Dendritic cell treated with granulocyte-macrophage colony-stimulating factor and Interleukin-4, amounts not matched to agents 40 ng/mL and 50 ng/mL, for 4 days (primary cell): ENCODE data around the gene RNF19B.
A peak's percentile ranks its signal among the peaks of the same experiment; 100 is the strongest.
"Not testable (repeated sequence)": the region's sequence is repeated elsewhere in the genome, so short reads cannot be mapped to it uniquely, and the experiment has no call there.

Experiments used
- H3K27ac Mint-ChIP-seq: one replicate; pipeline ENCODE4 v1.8.0; 2022; ENCODE audit warnings: mild to moderate bottlenecking, mixed read lengths
- H3K27me3 Mint-ChIP-seq: one replicate; pipeline ENCODE4 v1.8.0; 2022; ENCODE audit warnings: mild to moderate bottlenecking, mixed read lengths
- H3K36me3 Mint-ChIP-seq: one replicate; pipeline ENCODE4 v1.8.0; 2022; ENCODE audit warnings: low read depth, mixed read lengths
- H3K4me1 Mint-ChIP-seq: one replicate; pipeline ENCODE4 v1.8.0; 2022; ENCODE audit warnings: low read depth, mixed read lengths
- H3K4me3 Mint-ChIP-seq: one replicate; pipeline ENCODE4 v1.8.0; 2022; ENCODE audit warnings: mild to moderate bottlenecking, moderate library complexity, mixed read lengths
- H3K9me3 Mint-ChIP-seq: one replicate; pipeline ENCODE4 v1.8.0; 2022; ENCODE audit warnings: mixed read lengths
- intact Hi-C: fragments of 100-400 bp; cut with micrococcal nuclease; formaldehyde crosslinking; loops from one replicate; pipeline ENCODE4 v1.15.0; 2022

Gene RNF19B

GRCh38 chr1:32985226-32985625 is 20.6 kb upstream of the RNF19B start:
- Mint-ChIP-seq H3K27ac (peak overlapping the region; percentile 99), H3K4me1 (peaks cover 94% of the 10 kb centered on the region), H3K36me3 (no peaks in the 10 kb centered on the region), H3K9me3 (no peaks in the 10 kb centered on the region), H3K4me3 (no peak overlapping the region), H3K27me3 (no peaks in the 10 kb centered on the region)
- intact Hi-C loops = no loop called here

GRCh38 chr1:32984455-32985171 is 20.0 kb upstream of the RNF19B start:
- peak overlapping the region; percentile 17 for H3K4me3 Mint-ChIP-seq
- H3K4me1 Mint-ChIP-seq = peaks cover 94% of the 10 kb centered on the region
- intact Hi-C loops = no loop called here
- peak overlapping the region; percentile 99 for H3K27ac Mint-ChIP-seq
- no peaks in the 10 kb centered on the region for H3K36me3 Mint-ChIP-seq
- no peaks in the 10 kb centered on the region for H3K9me3 Mint-ChIP-seq
- no peaks in the 10 kb centered on the region for H3K27me3 Mint-ChIP-seq

GRCh38 chr1:32984090-32984454 is 19.5 kb upstream of the RNF19B start:
- intact Hi-C loops = no loop called here
- no peaks in the 10 kb centered on the region for H3K9me3 Mint-ChIP-seq
- H3K36me3 Mint-ChIP-seq = no peaks in the 10 kb centered on the region
- peak overlapping the region; percentile 17 for H3K4me3 Mint-ChIP-seq
- H3K27me3 Mint-ChIP-seq = no peaks in the 10 kb centered on the region
- H3K27ac Mint-ChIP-seq = peak overlapping the region; percentile 99
- peaks cover 93% of the 10 kb centered on the region for H3K4me1 Mint-ChIP-seq

- peak overlapping the region; percentile 44 for H3K4me3 Mint-ChIP-seq
- intact Hi-C loops = no loop called here
- no peaks in the 10 kb centered on the region for H3K36me3 Mint-ChIP-seq
Measured at GRCh38 chr1:32983020-32983419, 18.4 kb upstream of the RNF19B start.

GRCh38 chr1:32981003-32981901 is 16.6 kb upstream of the RNF19B start:
- no peaks in the 10 kb centered on the region for H3K27me3 Mint-ChIP-seq
- H3K27ac Mint-ChIP-seq = peak overlapping the region; percentile 99
- H3K4me3 Mint-ChIP-seq = peak overlapping the region; percentile 41
- H3K36me3 Mint-ChIP-seq = no peaks in the 10 kb centered on the region
- H3K4me1 Mint-ChIP-seq = peaks cover 93% of the 10 kb centered on the region
- H3K9me3 Mint-ChIP-seq = no peaks in the 10 kb centered on the region
- intact Hi-C loops = no loop called here

More at GRCh38 chr1:32983020-32983419, 18.4 kb upstream of the RNF19B start:
- Mint-ChIP-seq H3K27ac (peak overlapping the region; percentile 99), H3K27me3 (no peaks in the 10 kb centered on the region), H3K9me3 (no peaks in the 10 kb centered on the region), H3K4me1 (peaks cover 93% of the 10 kb centered on the region)

GRCh38 chr1:32980080-32980479 is 15.5 kb upstream of the RNF19B start:
- Mint-ChIP-seq H3K36me3 (peaks cover 6% of the 10 kb centered on the region), H3K27ac (peak overlapping the region; percentile 99), H3K4me3 (peak overlapping the region; percentile 34), H3K4me1 (peaks cover 87% of the 10 kb centered on the region), H3K27me3 (peaks cover under 1% of the 10 kb centered on the region), H3K9me3 (no peaks in the 10 kb centered on the region)
- intact Hi-C loops = loop anchor here (1.0 kb wide), 1 partner anchor 12 kb away; no protein-coding TSS in a partner anchor

- Mint-ChIP-seq H3K36me3 (peaks cover 6% of the 10 kb centered on the region), H3K27ac (peak overlapping the region; percentile 99), H3K9me3 (no peaks in the 10 kb centered on the region), H3K27me3 (peaks cover 1% of the 10 kb centered on the region), H3K4me1 (peaks cover 75% of the 10 kb centered on the region), H3K4me3 (no peak overlapping the region)
- intact Hi-C loops = no loop called here
Measured at GRCh38 chr1:32978854-32979253, 14.2 kb upstream of the RNF19B start.

GRCh38 chr1:32977546-32978087 is 13.0 kb upstream of the RNF19B start:
- no peak overlapping the region for H3K4me3 Mint-ChIP-seq
- peaks cover 2% of the 10 kb centered on the region for H3K27me3 Mint-ChIP-seq
- H3K4me1 Mint-ChIP-seq = peaks cover 67% of the 10 kb centered on the region
- intact Hi-C loops = no loop called here
- H3K36me3 Mint-ChIP-seq = peaks cover 6% of the 10 kb centered on the region
- H3K27ac Mint-ChIP-seq = peak overlapping the region; percentile 69
- no peaks in the 10 kb centered on the region for H3K9me3 Mint-ChIP-seq

- peak overlapping the region; percentile 76 for H3K27ac Mint-ChIP-seq
- H3K36me3 Mint-ChIP-seq, intact Hi-C loops, H3K4me3 Mint-ChIP-seq, H3K9me3 Mint-ChIP-seq: not testable (repeated sequence)
- H3K4me1 Mint-ChIP-seq = peaks cover 66% of the 10 kb centered on the region
- H3K27me3 Mint-ChIP-seq = peaks cover 13% of the 10 kb centered on the region
Measured at GRCh38 chr1:32975055-32975454, 10.4 kb upstream of the RNF19B start.

GRCh38 chr1:32973458-32973857 is 8.8 kb upstream of the RNF19B start:
- H3K4me3 Mint-ChIP-seq, H3K36me3 Mint-ChIP-seq, intact Hi-C loops, H3K9me3 Mint-ChIP-seq: not testable (repeated sequence)
- Mint-ChIP-seq H3K27me3 (peaks cover 13% of the 10 kb centered on the region), H3K27ac (peak overlapping the region; percentile 78), H3K4me1 (peaks cover 65% of the 10 kb centered on the region)

- Mint-ChIP-seq H3K9me3 (no peaks in the 10 kb centered on the region), H3K27ac (peak overlapping the region; percentile 78), H3K36me3 (peaks cover 6% of the 10 kb centered on the region), H3K27me3 (peaks cover 13% of the 10 kb centered on the region), H3K4me3 (peak overlapping the region; percentile 73), H3K4me1 (peaks cover 65% of the 10 kb centered on the region)
- intact Hi-C loops = no loop called here
Measured at GRCh38 chr1:32972814-32973428, 8.3 kb upstream of the RNF19B start.

GRCh38 chr1:32971576-32971975 is 7.0 kb upstream of the RNF19B start:
- peak overlapping the region; percentile 48 for H3K27ac Mint-ChIP-seq
- peaks cover 6% of the 10 kb centered on the region for H3K36me3 Mint-ChIP-seq
- H3K4me3 Mint-ChIP-seq = no peak overlapping the region
- intact Hi-C loops = no loop called here
- peaks cover 65% of the 10 kb centered on the region for H3K4me1 Mint-ChIP-seq
- H3K27me3 Mint-ChIP-seq = peaks cover 13% of the 10 kb centered on the region
- H3K9me3 Mint-ChIP-seq = no peaks in the 10 kb centered on the region

- Mint-ChIP-seq H3K4me1 (peaks cover 70% of the 10 kb centered on the region), H3K27me3 (peaks cover 13% of the 10 kb centered on the region), H3K9me3 (no peaks in the 10 kb centered on the region), H3K36me3 (peaks cover 6% of the 10 kb centered on the region), H3K27ac (peak overlapping the region; percentile 48), H3K4me3 (no peak overlapping the region)
- intact Hi-C loops = no loop called here
Measured at GRCh38 chr1:32971156-32971555, 6.5 kb upstream of the RNF19B start.
